ENCODE measurements around the gene TCERG1L. TPM values are rescaled to one million over a fixed set of nuclear protein-coding genes. Genes with fewer than 3 reads are reported as not detected.

The TCERG1L gene
- total and polyA plus RNA-seq, 9 of the 15 experiments (the other 6 are each of a cell fraction or from before 2014, with no cell fraction given), result not detected

GRCh38 chr10:131231965-131232541, 79.5 kb downstream of the TCERG1L start:
- POLR2A ChIA-PET, result interaction anchor here (0.6 kb wide), 1 partner anchor 53 kb away, joined by 3 read pairs; no protein-coding TSS in a partner anchor
- no peak for FAIRE-seq
- H3K27me3 ChIP-seq (ENCODE audit: control insufficient read depth in 2 of 2, insufficient read depth in 2 of 2, low read length in 2 of 2), result peaks cover 0 to 20% of the 10 kb centered on the region in 2 experiments; a peak in 2 of 5 replicates

More at GRCh38 chr10:131231965-131232541, 79.5 kb downstream of the TCERG1L start:
- Histone ChIP-seq H3K9me1 (ENCODE audit: control insufficient read depth, insufficient read depth, low read length) (no peaks in the 10 kb centered on the region), H3K4me3 (no peak overlapping the region), H3K4me1 (replicated peaks in 1 of 2; ENCODE audit: control insufficient read depth in 2 of 2, insufficient read depth in 2 of 2, low read length in 2 of 2) (no peaks in the 10 kb centered on the region), H3K9me3 (replicated peaks; ENCODE audit: control insufficient read depth, insufficient read depth, low read depth, low read length) (no peaks in the 10 kb centered on the region), H3K79me2 (ENCODE audit: control insufficient read depth, insufficient read depth, low read length) (no peaks in the 10 kb centered on the region), H3K27ac (ENCODE audit: extremely low read depth, low read depth, low read length) (no peak overlapping the region), H3K36me3 (ENCODE audit: control insufficient read depth, insufficient read depth, low read length) (no peaks in the 10 kb centered on the region), H3K9ac (ENCODE audit: insufficient read depth in 1 of 2, low read depth in 2 of 2, low read length in 2 of 2) (no peak overlapping the region), H3K4me2 (ENCODE audit: insufficient read depth, low read length) (no peak overlapping the region), H2AFZ (ENCODE audit: low read depth, low read length) (no peak overlapping the region), H4K20me1 (replicated peaks; ENCODE audit: control insufficient read depth, insufficient read depth, low read length) (no peaks in the 10 kb centered on the region)
- ATAC-seq (no peak), DNase-seq (ENCODE audit: extremely low read depth in 1 of 4, low spot score in 3 of 4) (no peak)
- in situ Hi-C loops (cut with MboI) (no loop called here), intact Hi-C loops (cut with micrococcal nuclease) (no loop called here)
- no TSS peak for BruUV-seq (replicated peaks)
- TF ChIP-seq SMARCE1 (IDR thresholded peaks at IDR 0.05), result no peak
- no peak for TF ChIP-seq DIDO1 (tag; IDR thresholded peaks at IDR 0.05; ENCODE audit: low read depth)
- no peak for TF ChIP-seq CCNT2 (IDR thresholded peaks at IDR 0.05; ENCODE audit: borderline replicate concordance, extremely low read depth, insufficient read length, low read depth, low read length)
- no peak for TF ChIP-seq AFF1 (IDR thresholded peaks at IDR 0.05; ENCODE audit: low read depth in 1 of 2, partially characterized antibody in 2 of 2)
- TF ChIP-seq ZKSCAN3 (CRISPR knock-in tag; IDR thresholded peaks at IDR 0.05), result no peak
- TF ChIP-seq ZKSCAN1 (IDR thresholded peaks at IDR 0.05; ENCODE audit: low read depth, low read length), result no peak
- TF ChIP-seq ATF6 (CRISPR knock-in tag; IDR thresholded peaks at IDR 0.05), result no peak
- no peak for TF ChIP-seq DLX4 (CRISPR knock-in tag; IDR thresholded peaks at IDR 0.05)
- no peak for TF ChIP-seq ADNP (tag; IDR thresholded peaks at IDR 0.05)
- no peak for TF ChIP-seq KLF1 (tag; IDR thresholded peaks at IDR 0.05)
- 0% methylated on average over 12 of the region's 15 CpGs for WGBS (ENCODE audit: insufficient coverage, low coverage, missing lambda C conversion rate)
- CTCF ChIA-PET (ENCODE audit: low intra/inter-chr PET ratio), result no interaction called here
